Measurements from ENCODE around the gene HSP90AB1. TPM values are rescaled to one million over a fixed set of nuclear protein-coding genes. Genes with fewer than 3 reads are reported as not detected.

Gene HSP90AB1
- total RNA-seq, 1 experiment from 2014 or later = 1,986 TPM

- Histone ChIP-seq H3K14ac (ENCODE audit: insufficient read depth, low read length) (peak overlapping the region; percentile 79), H3K9me3 (ENCODE audit: control insufficient read depth, low read depth, low read length) (no peaks in the 10 kb centered on the region), H3K4me1 (ENCODE audit: insufficient read depth, low read length) (peaks cover 12% of the 10 kb centered on the region; the same call in 1 of the 2 replicates), H2BK20ac (ENCODE audit: low read depth, low read length, poor library complexity, severe bottlenecking) (no peak overlapping the region), H3K23me2 (ENCODE audit: insufficient read length, low read depth, low read length, poor library complexity, severe bottlenecking) (peaks cover 10% of the 10 kb centered on the region), H2BK15ac (ENCODE audit: low read depth, low read length) (no peak overlapping the region), H3K4me2 (ENCODE audit: insufficient read depth, insufficient read length, low read length) (peak overlapping the region; percentile 76), H2AK5ac (ENCODE audit: insufficient read length, low read length) (no peak overlapping the region), H2BK12ac (ENCODE audit: insufficient read length, low read depth, low read length) (no peak overlapping the region), H3K79me1 (ENCODE audit: insufficient read depth, low read depth, low read length, poor library complexity, severe bottlenecking) (no peaks in the 10 kb centered on the region), H3K23ac (ENCODE audit: insufficient read length, low read depth, low read length) (no peak overlapping the region), H3K4ac (ENCODE audit: low read depth, low read length) (no peak overlapping the region), H2AFZ (ENCODE audit: low read length) (no peak overlapping the region), H4K91ac (ENCODE audit: insufficient read length, low read depth, low read length) (no peak overlapping the region), H3K18ac (ENCODE audit: insufficient read length, low read depth, low read length) (peak overlapping the region; percentile 86), H2BK120ac (ENCODE audit: low read depth, low read length, poor library complexity, severe bottlenecking) (no peak overlapping the region), H3K27ac (ENCODE audit: insufficient read length, low read depth, low read length) (no peak overlapping the region), H3K27me3 (ENCODE audit: insufficient read depth, low read length) (no peaks in the 10 kb centered on the region), H2BK5ac (ENCODE audit: insufficient read length, low read length) (no peak overlapping the region), H4K20me1 (ENCODE audit: control insufficient read depth, insufficient read depth, insufficient read length) (no peaks in the 10 kb centered on the region), H3T11ph (ENCODE audit: low read length) (no peak overlapping the region), H3K79me2 (ENCODE audit: insufficient read depth, low read length) (peaks cover 27% of the 10 kb centered on the region), H3K56ac (ENCODE audit: insufficient read length, low read depth, low read length) (no peak overlapping the region), H4K8ac (replicated peaks; ENCODE audit: insufficient read length, low read depth, low read length) (no peak overlapping the region), H4K5ac (ENCODE audit: insufficient read length, low read depth, low read length) (no peak overlapping the region), H3K9ac (ENCODE audit: extremely low read depth, insufficient read length, low read length) (peak overlapping the region; percentile 77)
- peak overlapping the region; percentile 96 to 100 (median 98) for H3K27ac Mint-ChIP-seq
- peaks cover 37 to 43% (median 41%) of the 10 kb centered on the region in 3 experiments for H3K36me3 Mint-ChIP-seq (ENCODE audit: insufficient read depth in 1 of 3, low read depth in 3 of 3)
- TF ChIP-seq, protein P1, sequence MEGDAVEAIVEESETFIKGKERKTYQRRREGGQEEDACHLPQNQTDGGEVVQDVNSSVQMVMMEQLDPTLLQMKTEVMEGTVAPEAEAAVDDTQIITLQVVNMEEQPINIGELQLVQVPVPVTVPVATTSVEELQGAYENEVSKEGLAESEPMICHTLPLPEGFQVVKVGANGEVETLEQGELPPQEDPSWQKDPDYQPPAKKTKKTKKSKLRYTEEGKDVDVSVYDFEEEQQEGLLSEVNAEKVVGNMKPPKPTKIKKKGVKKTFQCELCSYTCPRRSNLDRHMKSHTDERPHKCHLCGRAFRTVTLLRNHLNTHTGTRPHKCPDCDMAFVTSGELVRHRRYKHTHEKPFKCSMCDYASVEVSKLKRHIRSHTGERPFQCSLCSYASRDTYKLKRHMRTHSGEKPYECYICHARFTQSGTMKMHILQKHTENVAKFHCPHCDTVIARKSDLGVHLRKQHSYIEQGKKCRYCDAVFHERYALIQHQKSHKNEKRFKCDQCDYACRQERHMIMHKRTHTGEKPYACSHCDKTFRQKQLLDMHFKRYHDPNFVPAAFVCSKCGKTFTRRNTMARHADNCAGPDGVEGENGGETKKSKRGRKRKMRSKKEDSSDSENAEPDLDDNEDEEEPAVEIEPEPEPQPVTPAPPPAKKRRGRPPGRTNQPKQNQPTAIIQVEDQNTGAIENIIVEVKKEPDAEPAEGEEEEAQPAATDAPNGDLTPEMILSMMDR (conservative IDR thresholded peaks at IDR 0.05) = peak; percentile 55
- H3K4me3 Mint-ChIP-seq = peak overlapping the region; percentile 99 to 100
- DNase-seq = peak; percentile 99
- peaks cover 3 to 4% of the 10 kb centered on the region in 2 experiments; a peak in 3 of 5 replicates for H3K9me3 Mint-ChIP-seq
- H3K27me3 Mint-ChIP-seq (ENCODE audit: low read depth) = peaks cover 15% of the 10 kb centered on the region
- peaks cover 30 to 38% of the 10 kb centered on the region in 2 experiments for H3K4me1 Mint-ChIP-seq
- no CpG with 5 or more reads among the region's 62 CpGs for WGBS (ENCODE audit: extremely low coverage, insufficient read length, low lambda C conversion rate)
These were observed 814 bp upstream of the HSP90AB1 start for GRCh38 chr6:44245912-44246662.
